Measurements from ENCODE around the gene TRIM31. TPM values are rescaled to one million over a fixed set of nuclear protein-coding genes. Genes with fewer than 3 reads are reported as not detected.

Gene TRIM31
- total and polyA plus RNA-seq, 2 donors (not counting 3 experiments of a cell fraction or from before 2014, with no cell fraction given) = not detected

DNA sequence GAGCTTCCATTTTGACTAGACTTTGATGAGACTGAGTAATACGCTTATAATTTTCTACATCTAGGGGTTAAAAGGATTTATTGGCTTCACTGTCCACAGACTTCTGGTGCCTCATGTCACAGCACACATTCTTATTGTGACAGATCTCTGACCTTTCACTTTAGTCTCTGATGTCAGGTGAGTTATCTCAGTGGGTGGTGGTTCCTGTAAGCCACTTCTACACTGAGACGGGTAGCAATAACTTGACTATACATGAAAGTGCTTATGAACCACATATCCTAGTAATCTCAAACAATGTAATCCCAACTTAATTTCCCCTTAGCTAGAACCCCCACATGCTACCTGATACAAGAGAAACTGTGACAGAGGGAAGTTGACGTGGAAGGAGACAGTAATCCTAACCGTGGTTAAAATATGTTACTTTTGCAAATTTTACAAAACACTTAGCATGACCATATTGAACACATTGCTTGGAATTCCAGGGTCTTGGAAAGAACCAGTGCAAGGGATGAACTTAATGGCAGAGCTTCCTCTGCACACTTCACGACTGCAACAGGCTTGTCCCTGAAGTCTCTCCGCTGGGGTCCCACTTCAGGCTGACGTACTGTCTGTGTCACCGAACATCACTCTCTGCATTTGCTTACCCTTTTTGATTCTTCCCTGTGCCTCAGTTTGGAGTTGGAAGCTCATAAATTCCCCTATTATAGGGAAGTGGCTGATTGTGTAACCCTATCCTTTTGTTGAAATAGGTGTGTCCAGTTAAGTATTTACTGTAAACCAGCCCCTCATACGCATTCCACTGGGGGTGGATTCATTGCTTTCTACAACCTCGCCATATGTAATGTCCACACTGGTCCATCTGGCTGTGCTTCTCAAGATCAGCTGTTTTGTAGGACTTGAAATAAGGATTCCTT, 16.6 kb upstream of the TRIM31 start:
- H3K79me2 ChIP-seq (ENCODE audit: control insufficient read depth, insufficient read depth, low read length) = no peaks in the 10 kb centered on the region
- H3K4me1 ChIP-seq (ENCODE audit: control insufficient read depth, extremely low read depth, insufficient read depth, low read length) = no peaks in the 10 kb centered on the region
- dilution Hi-C loops (cut with MboI; ENCODE audit: extremely low pct_ligation_motif_present, low sequenced_read_pairs) (no loop called here), intact Hi-C loops (cut with micrococcal nuclease) (loop anchor here (10.0 kb wide), 1 partner anchor 145 kb away; no protein-coding TSS in a partner anchor)
- H3K27me3 ChIP-seq (ENCODE audit: control insufficient read depth in 2 of 2, insufficient read depth in 2 of 2, low read length in 2 of 2) = peaks cover 51 to 78% of the 10 kb centered on the region in 2 experiments
- no peaks in the 10 kb centered on the region for H3K36me3 ChIP-seq (ENCODE audit: control insufficient read depth in 2 of 2, extremely low read depth in 1 of 2, insufficient read depth in 2 of 2, low read length in 2 of 2)
- no peak overlapping the region for H3K4me3 ChIP-seq (replicated peaks in 1 of 3; ENCODE audit: insufficient read depth in 1 of 3, low read depth in 1 of 3, low read length in 3 of 3)
- no peak overlapping the region for H3K27ac ChIP-seq (ENCODE audit: insufficient read depth, low read depth, low read length)
- no TSS peak for BruUV-seq (replicated peaks)
- H4K20me1 ChIP-seq (replicated peaks; ENCODE audit: control insufficient read depth, extremely low read depth, insufficient read depth, low read length) = no peaks in the 10 kb centered on the region
- FAIRE-seq = no peak
- H3K4me2 ChIP-seq (ENCODE audit: insufficient read depth, low read length) = no peak overlapping the region
- CTCF ChIA-PET = interaction anchor here (0.6 to 12.2 kb wide), 5 partner anchors 26 to 479 kb away, joined by 3 to 311 read pairs (median 5); no protein-coding TSS in a partner anchor
- H2AFZ ChIP-seq (ENCODE audit: low read depth, low read length) = no peak overlapping the region
- H3K9ac ChIP-seq (replicated peaks; ENCODE audit: extremely low read depth, insufficient read depth, low read length) = no peak overlapping the region
- no peak for DNase-seq (ENCODE audit: low read depth, low spot score)
- peak; percentile 50 for TF ChIP-seq EZH2 (IDR thresholded peaks at IDR 0.05; ENCODE audit: borderline replicate concordance, low read depth, low read length, severe bottlenecking)
- no peak for TF ChIP-seq POLR2A (IDR thresholded peaks at IDR 0.05; ENCODE audit: low read depth, low read length)
- no peaks in the 10 kb centered on the region for H3K9me3 ChIP-seq (replicated peaks; ENCODE audit: control insufficient read depth, insufficient read depth, low read length)
- H3K9me1 ChIP-seq (replicated peaks; ENCODE audit: control insufficient read depth, extremely low read depth, insufficient read depth, low read length) = no peaks in the 10 kb centered on the region
- POLR2A ChIA-PET = no interaction called here

DNA sequence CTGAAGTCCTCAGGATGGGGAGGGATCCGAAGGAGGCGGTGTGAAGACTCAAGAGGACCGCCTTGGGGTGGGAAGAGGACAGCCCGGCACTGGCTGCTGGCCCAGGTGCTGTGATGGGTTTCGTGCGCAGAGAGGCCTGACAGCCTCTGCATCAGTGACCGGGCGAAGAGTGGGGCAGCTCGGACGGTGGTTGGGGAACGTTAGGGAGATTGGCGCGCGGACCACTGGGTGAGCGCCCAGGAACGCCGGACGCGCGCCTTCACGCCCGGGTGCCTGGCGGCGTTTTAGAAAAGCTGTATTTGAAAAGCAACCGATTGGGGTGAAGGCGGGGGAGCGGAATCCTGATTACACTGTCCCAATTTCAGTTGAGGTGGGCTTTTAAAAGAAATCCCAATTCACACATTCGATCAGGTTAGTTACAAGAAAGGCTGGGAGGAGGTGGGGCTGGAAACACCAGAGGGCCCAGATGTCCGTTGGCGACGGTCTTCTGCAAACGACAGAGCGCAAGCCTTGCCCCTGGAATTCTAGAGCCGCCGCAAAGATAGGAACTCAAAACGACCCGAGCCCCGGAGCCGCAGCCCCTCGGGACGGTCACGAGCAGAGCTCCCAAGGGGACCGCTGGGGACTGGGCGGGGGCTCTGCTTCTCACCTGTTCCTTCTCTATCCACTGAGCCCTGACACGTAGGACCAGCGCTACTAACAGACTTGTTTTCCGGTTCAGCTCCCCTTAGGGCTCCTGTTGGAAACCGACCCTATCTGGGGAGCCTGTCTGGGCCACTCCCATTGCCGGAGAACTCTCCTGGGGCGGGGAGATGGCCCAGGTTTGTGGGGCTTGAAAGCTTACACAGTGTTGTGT, 14.6 kb upstream of the TRIM31 start:
- Histone ChIP-seq H3K27ac (ENCODE audit: insufficient read depth, low read depth, low read length) (no peak overlapping the region), H2AFZ (ENCODE audit: low read depth, low read length) (no peak overlapping the region), H4K20me1 (replicated peaks; ENCODE audit: control insufficient read depth, extremely low read depth, insufficient read depth, low read length) (no peaks in the 10 kb centered on the region), H3K4me2 (ENCODE audit: insufficient read depth, low read length) (no peak overlapping the region), H3K9me3 (replicated peaks; ENCODE audit: control insufficient read depth, insufficient read depth, low read length) (no peaks in the 10 kb centered on the region), H3K36me3 (ENCODE audit: control insufficient read depth in 2 of 2, extremely low read depth in 1 of 2, insufficient read depth in 2 of 2, low read length in 2 of 2) (no peaks in the 10 kb centered on the region), H3K79me2 (ENCODE audit: control insufficient read depth, insufficient read depth, low read length) (no peaks in the 10 kb centered on the region), H3K9me1 (replicated peaks; ENCODE audit: control insufficient read depth, extremely low read depth, insufficient read depth, low read length) (no peaks in the 10 kb centered on the region), H3K4me3 (replicated peaks in 1 of 3; ENCODE audit: insufficient read depth in 1 of 3, low read depth in 1 of 3, low read length in 3 of 3) (no peak overlapping the region), H3K27me3 (ENCODE audit: control insufficient read depth in 2 of 2, insufficient read depth in 2 of 2, low read length in 2 of 2) (peaks cover 51 to 66% of the 10 kb centered on the region in 2 experiments), H3K4me1 (ENCODE audit: control insufficient read depth, extremely low read depth, insufficient read depth, low read length) (no peaks in the 10 kb centered on the region), H3K9ac (replicated peaks; ENCODE audit: extremely low read depth, insufficient read depth, low read length) (no peak overlapping the region)
- CTCF ChIA-PET = interaction anchor here (1.2 to 12.2 kb wide), 3 partner anchors 20 to 279 kb away, joined by 3 to 311 read pairs (median 3); no protein-coding TSS in a partner anchor
- POLR2A ChIA-PET = no interaction called here
- intact Hi-C loops (cut with micrococcal nuclease) = no loop called here
- DNase-seq (ENCODE audit: low read depth, low spot score) (no peak), FAIRE-seq (no peak)
- dilution Hi-C loops (cut with MboI; ENCODE audit: extremely low pct_ligation_motif_present, low sequenced_read_pairs) = no loop called here
- no TSS peak for BruUV-seq (replicated peaks)
- TF ChIP-seq EZH2 (IDR thresholded peaks at IDR 0.05; ENCODE audit: borderline replicate concordance, low read depth, low read length, severe bottlenecking) = peak; percentile 38
- TF ChIP-seq POLR2A (IDR thresholded peaks at IDR 0.05; ENCODE audit: low read depth, low read length) = no peak

All from endothelial cell of umbilical vein (primary cell).